ENCODE data around the gene GTF2B.
A peak's percentile ranks its signal among the peaks of the same experiment; 100 is the strongest.

The GTF2B gene

DNA sequence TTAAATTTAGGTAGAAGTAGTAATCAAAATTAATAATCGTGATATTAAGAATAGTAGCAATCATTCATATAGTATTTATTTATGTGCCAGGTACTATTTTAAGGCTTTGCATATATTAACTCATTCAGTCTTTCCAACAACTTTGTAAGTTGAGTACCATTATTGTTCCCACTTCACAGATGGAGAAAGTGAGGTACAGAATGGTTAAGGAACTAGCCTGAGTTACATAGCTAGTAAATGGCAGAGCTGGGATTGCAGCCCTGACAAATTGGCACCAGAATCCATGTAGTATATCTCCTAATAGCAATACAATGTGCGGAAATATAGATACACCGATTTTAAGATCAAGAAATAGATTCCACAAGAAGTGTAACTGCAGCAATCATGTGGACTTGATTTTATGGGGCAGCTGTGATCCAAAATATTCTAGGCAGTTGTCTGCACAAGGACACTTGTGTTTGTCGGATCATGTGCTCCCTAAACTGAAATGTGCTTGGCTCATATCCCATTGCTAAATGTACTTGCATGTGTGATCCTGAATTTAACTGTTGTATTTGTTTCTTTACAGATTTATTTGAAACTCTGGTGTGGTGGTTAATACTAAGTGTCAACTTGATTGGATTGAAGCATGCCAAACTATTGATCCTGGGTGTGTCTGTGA, 5.8 kb upstream of the GTF2B start:
- no peak for DNase-seq (ENCODE audit: low read depth)
- H3K4me3 ChIP-seq (ENCODE audit: low read length): no peak overlapping the region
- TF ChIP-seq, protein P1, sequence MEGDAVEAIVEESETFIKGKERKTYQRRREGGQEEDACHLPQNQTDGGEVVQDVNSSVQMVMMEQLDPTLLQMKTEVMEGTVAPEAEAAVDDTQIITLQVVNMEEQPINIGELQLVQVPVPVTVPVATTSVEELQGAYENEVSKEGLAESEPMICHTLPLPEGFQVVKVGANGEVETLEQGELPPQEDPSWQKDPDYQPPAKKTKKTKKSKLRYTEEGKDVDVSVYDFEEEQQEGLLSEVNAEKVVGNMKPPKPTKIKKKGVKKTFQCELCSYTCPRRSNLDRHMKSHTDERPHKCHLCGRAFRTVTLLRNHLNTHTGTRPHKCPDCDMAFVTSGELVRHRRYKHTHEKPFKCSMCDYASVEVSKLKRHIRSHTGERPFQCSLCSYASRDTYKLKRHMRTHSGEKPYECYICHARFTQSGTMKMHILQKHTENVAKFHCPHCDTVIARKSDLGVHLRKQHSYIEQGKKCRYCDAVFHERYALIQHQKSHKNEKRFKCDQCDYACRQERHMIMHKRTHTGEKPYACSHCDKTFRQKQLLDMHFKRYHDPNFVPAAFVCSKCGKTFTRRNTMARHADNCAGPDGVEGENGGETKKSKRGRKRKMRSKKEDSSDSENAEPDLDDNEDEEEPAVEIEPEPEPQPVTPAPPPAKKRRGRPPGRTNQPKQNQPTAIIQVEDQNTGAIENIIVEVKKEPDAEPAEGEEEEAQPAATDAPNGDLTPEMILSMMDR (conservative IDR thresholded peaks at IDR 0.05; ENCODE audit: low read length): no peak

DNA sequence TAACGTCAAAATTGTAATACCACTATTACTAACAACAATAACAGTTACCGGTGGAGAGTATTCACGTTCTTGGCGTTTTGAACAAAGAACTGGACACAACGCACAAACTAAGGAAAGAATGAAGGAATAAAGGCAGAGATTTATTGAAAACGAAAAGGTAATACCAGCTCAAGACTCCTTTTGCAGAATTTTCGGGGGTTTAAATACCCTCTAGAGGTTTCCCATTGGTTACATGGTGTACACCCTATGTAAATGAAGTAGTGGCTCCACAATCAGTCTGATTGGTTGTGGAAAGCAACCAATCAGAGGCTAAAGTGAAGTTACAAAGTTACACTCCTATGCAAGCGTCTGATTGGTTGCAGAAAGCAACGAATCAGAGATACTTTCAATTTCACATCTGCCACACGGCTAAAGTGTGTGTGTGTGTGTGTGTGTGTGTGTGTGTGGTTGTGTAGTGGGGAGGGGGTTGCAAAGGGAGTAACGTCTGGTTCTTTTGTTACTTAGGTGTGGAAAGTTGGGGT, 1.1 kb upstream of the GTF2B start:
- peak overlapping the region; percentile 97 for H3K4me3 ChIP-seq (ENCODE audit: low read length)
- TF ChIP-seq, protein P1 (conservative IDR thresholded peaks at IDR 0.05; ENCODE audit: low read length): no peak
- DNase-seq (ENCODE audit: low read depth): peak; percentile 73

DNA sequence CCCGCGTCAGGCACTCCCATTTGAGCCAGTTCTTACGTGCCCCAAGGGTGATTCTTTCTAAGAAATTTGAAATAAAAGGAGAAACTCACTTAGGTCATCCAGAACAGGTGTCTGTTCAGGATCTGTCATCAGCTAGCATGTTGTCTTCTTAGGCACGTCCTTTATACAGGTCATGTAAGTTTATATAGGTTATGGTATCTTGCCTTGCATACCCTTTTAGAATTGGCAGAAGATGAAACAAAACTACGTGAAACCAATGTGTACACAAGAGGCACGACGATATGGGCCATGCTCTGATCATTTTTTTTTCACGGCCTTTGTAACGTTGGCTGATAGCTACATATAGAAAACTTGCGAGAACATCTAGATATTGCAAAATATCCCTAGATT, 579 bp upstream of the GTF2B start:
- H3K4me3 ChIP-seq (ENCODE audit: low read length): peak overlapping the region; percentile 97
- TF ChIP-seq, protein P1 (conservative IDR thresholded peaks at IDR 0.05; ENCODE audit: low read length): no peak
- DNase-seq (ENCODE audit: low read depth): no peak

DNA sequence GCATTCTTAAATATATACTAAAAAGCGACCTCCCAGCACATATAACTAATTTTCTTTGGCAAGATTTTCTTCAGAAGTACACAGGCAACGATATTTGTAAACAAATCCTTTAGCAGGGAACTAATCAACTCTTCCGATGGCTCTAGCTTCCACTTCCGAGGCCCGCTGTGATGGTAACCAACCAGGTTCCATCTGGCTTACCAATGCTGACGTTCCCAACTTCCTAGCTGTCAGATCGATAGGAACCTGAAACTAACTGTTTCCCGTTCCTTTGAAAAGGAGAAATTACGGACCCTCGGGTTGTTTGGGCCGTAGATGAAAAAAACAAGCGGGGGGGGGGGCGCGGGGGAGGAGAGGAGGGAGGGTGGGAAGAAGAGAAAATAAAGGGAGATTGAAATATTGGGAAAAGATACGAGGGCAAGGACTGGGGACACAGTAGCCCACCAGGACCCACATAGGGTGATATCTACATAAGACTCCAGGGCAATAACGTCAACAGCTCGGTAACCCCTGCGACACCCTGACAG, 513 bp downstream of the GTF2B start:
- peak; percentile 34 for DNase-seq (ENCODE audit: low read depth)
- peak overlapping the region; percentile 97 for H3K4me3 ChIP-seq (ENCODE audit: low read length)
- TF ChIP-seq, protein P1 (conservative IDR thresholded peaks at IDR 0.05; ENCODE audit: low read length): no peak

- TF ChIP-seq, protein P1 (conservative IDR thresholded peaks at IDR 0.05; ENCODE audit: low read length): no peak
- peak overlapping the region; percentile 97 for H3K4me3 ChIP-seq (ENCODE audit: low read length)
- no peak for DNase-seq (ENCODE audit: low read depth)
These were observed 1.2 kb downstream of the GTF2B start for GRCh38 chr1:88890131-88890530.

- no peak for DNase-seq (ENCODE audit: low read depth)
- TF ChIP-seq, protein P1 (conservative IDR thresholded peaks at IDR 0.05; ENCODE audit: low read length): no peak
- H3K4me3 ChIP-seq (ENCODE audit: low read length): no peak overlapping the region
These were observed 2.6 kb downstream of the GTF2B start for GRCh38 chr1:88888750-88889149.

DNA sequence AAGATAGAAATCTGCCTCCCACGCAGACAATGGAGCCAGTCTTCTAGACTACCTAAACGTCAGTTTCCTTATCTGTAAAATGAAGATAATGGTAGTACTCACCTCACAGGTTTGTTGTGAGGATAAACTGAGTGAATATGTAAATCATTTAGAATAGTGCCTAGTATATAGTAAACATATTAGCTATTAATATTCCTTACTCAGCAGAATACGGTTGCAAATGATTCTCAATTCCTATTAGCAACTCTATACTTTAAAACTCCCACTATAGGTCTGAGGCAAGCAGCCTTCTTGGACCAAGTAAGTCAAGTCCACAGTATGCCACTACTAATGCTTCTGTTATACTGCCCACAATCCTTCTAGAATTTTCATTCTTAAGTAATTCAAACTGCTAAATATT, 5.4 kb downstream of the GTF2B start:
- DNase-seq (ENCODE audit: low read depth): no peak
- TF ChIP-seq, protein P1 (conservative IDR thresholded peaks at IDR 0.05; ENCODE audit: low read length): no peak
- no peak overlapping the region for H3K4me3 ChIP-seq (ENCODE audit: low read length)
